Stomach (tissue), 19 donors: ENCODE measurements around the gene GALP. TPM values are rescaled to one million over a fixed set of nuclear protein-coding genes. Genes with fewer than 3 reads are reported as not detected.
"Not testable (repeated sequence)": the region's sequence is repeated elsewhere in the genome, so short reads cannot be mapped to it uniquely, and the experiment has no call there.

Experiments used
- DNase-seq, 2 donors: peaks; one replicate each; pipeline versions ENCODE4 v3.0.0 to v3.0.0-alpha.2; 2013 to 2019
- H3K27ac ChIP-seq, 5 donors: fragments of 200-600 bp in 4 of 5; sonication (generic) in 4 of 5; one replicate each; pipeline ENCODE4 v1.5.1; 2013 to 2019; ENCODE audit warnings: mild to moderate bottlenecking in 1 of 5, moderate library complexity in 1 of 5
- H3K27me3 ChIP-seq, 3 donors: fragments of 200-600 bp; sonication (generic); one replicate each; pipeline ENCODE4 v1.5.1; 2017 to 2019; ENCODE audit warnings: mixed run types in 1 of 3
- H3K36me3 ChIP-seq, 4 donors: fragments of 200-600 bp; sonication (generic); 1 replicate in 3 of 4; 2 replicates in 1 of 4; pipeline ENCODE4 v1.5.1; 2016 to 2019
- H3K4me1 ChIP-seq, 4 donors: fragments of 200-600 bp; sonication (generic); one replicate each; pipeline ENCODE4 v1.5.1; 2016 to 2019
- H3K4me3 ChIP-seq, 4 donors: fragments of 200-600 bp; sonication (generic) in 3 of 4; one replicate each; pipeline ENCODE4 v1.5.1; 2016 to 2019; ENCODE audit warnings: mild to moderate bottlenecking in 1 of 4
- H3K9me3 ChIP-seq, 4 donors: fragments of 200-600 bp; sonication (generic); one replicate each; pipeline ENCODE4 v1.5.1; 2016 to 2019
- EP300 ChIP-seq: sonication (generic); formaldehyde crosslinking; IDR thresholded peaks from one replicate; pipeline ENCODE4 v1.6.1; 2017; ENCODE audit warnings: antibody characterized with exemption
- POLR2A ChIP-seq, 4 donors: fragments of 450-650 bp; IDR thresholded peaks; one replicate each; pipeline ENCODE4 v1.6.1; 2016; ENCODE audit warnings: antibody characterized with exemption in 4 of 4, control low read depth in 2 of 4, mild to moderate bottlenecking in 1 of 4, moderate library complexity in 1 of 4
- POLR2AphosphoS5 ChIP-seq, 3 donors: sonication (generic); formaldehyde crosslinking; IDR thresholded peaks; one replicate each; pipeline ENCODE4 v1.6.1; 2016; ENCODE audit warnings: antibody characterized with exemption in 3 of 3
- WGBS, 5 donors: extraction: QIAGEN DNeasy Blood & Tissue Kit in 3 of 5; methylation state at CpG; one replicate each; pipeline versions ENCODE4 v1.1.5 to v1.1.7; 2013 to 2018; 5-methylcytosine and 5-hydroxymethylcytosine counted together
- intact Hi-C: fragments of 100-400 bp; cut with DNase I; formaldehyde crosslinking; loops from one replicate; pipeline ENCODE4 v1.15.1; 2023; ENCODE audit warnings: low total_unique reads
- long read RNA-seq, 10 donors: transcript quantifications; one replicate each; lab custom pipeline, GENCODE V29; 2026
- polyA plus RNA-seq, 3 donors: library from polyadenylated mRNA; stranded (reverse); fragments of 200-250 nt; gene quantifications; one replicate each; pipeline ENCODE4 v1.2.3, GENCODE V29; 2013
- total RNA-seq, 5 donors: library from RNA; depleted of rRNA; stranded (reverse); fragments of >200 nt; gene quantifications; one replicate each; pipeline versions ENCODE4 v1.1.0 to v1.2.3, GENCODE V29; 2014 to 2016
- TF ChIP-seq, protein P1 (sequence below), 7 experiments: fragments of 450-650 bp in 4 of 7; fragments of 200-600 bp in 3 of 7; sonication (generic) in 3 of 7; IDR thresholded peaks; one replicate each; pipeline ENCODE4 v1.5.1; 2016 to 2019; ENCODE audit warnings: antibody characterized with exemption in 7 of 7, control low read depth in 2 of 7, mild to moderate bottlenecking in 1 of 7
- donor health status: healthy with polysubstance abuse.
- donor health status: Bipolar disorder and iron deficiency.
- donor health status: healthy.

Gene GALP
- total RNA-seq (not detected), polyA plus RNA-seq (not detected)
- long read RNA-seq, donor 1, result 0 reads
- long read RNA-seq, donor 2, result 0 reads
- long read RNA-seq, donor 3, result 0 reads
- long read RNA-seq, donor 4, result 0 reads
- long read RNA-seq, donor 5, result 0 reads
- long read RNA-seq, donor 6, result 0 reads
- long read RNA-seq, donor 7, result 0 reads
- long read RNA-seq, donor 8, result 0 reads
- long read RNA-seq, donor 9, result 0 reads
- long read RNA-seq, donor 10, result 0 reads

DNA sequence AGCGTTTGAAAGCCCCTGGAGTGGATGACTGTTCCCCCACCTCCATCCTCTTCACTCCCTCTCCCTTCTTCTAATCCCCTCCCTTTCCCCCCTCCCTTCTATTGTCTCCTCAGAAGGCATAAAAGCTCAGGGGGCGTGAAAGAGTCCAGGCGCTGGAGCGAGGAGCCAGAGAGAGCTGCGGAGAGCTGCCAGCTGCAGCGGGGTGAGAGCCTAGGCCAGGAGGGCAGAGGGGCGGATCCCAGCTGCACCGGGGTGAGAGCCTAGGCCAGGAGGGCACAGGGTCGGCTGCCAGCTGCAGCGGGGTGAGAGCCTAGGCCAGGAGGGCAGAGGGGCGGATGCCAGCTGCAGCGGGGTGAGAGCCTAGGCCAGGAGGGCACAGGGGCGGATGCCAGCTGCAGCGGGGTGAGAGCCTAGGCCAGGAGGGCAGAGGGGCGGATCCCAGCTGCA is at the start of gene GALP:
Gene GALP (plus strand): TSS at position 148 of the 447 bp plus-strand sequence. CDS start 1,101 bp downstream, outside the sequence.
- H3K4me1 ChIP-seq, H3K4me3 ChIP-seq, H3K9me3 ChIP-seq, H3K27ac ChIP-seq, H3K36me3 ChIP-seq, intact Hi-C loops, DNase-seq: not testable (repeated sequence)
- 12 to 52% (median 46%) methylated on average over 5 to 15 of the region's 15 CpGs for WGBS, 5 donors
- H3K27me3 ChIP-seq, result peaks cover 3 to 49% (median 8%) of the 10 kb centered on the region in 3 donors

DNA sequence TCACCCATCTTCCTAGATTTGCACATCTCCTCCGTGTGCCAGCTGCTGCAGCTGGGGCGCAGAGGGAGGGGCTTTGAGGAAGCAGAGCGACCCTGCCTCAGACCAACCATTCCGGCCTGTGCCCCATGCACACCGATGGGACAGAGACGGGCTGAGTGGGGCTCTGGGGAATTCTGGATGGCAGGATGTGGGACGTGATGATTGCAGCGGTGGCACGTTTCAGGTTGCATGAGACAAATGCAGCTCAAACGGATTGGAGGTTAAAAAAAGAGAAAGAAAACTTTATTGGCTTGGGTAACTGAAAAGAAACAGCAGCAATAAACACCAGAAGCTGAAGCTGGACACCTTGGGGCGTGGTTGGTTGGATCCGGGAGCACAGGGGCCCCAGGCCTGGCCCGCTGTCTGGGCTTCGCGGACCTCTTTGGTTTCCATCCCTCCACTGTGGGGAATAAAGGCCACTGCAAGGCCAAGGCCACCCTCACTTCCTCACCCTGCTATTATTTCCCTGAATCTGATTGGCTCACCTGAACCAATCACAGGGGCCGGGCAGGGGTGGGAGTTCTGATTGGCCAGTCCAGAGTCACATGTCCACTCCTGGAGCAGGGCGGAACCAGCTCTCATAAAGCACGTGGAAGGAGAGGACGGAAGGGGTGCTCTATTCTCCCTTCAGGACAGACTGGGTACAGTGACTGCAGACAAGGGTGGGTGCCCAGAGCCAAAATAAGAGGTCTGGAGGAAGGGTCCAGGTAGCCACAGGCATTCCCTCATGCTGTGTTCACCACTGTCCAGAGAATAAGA is 48.6 kb upstream of the GALP start:
- WGBS, 5 donors, result 85 to 93% (median 89%) methylated on average over 19 of the region's 19 CpGs
- no peaks in the 10 kb centered on the region for H3K27me3 ChIP-seq
- no peak overlapping the region for H3K4me3 ChIP-seq
- no peak overlapping the region for H3K27ac ChIP-seq
- TF ChIP-seq, protein P1, sequence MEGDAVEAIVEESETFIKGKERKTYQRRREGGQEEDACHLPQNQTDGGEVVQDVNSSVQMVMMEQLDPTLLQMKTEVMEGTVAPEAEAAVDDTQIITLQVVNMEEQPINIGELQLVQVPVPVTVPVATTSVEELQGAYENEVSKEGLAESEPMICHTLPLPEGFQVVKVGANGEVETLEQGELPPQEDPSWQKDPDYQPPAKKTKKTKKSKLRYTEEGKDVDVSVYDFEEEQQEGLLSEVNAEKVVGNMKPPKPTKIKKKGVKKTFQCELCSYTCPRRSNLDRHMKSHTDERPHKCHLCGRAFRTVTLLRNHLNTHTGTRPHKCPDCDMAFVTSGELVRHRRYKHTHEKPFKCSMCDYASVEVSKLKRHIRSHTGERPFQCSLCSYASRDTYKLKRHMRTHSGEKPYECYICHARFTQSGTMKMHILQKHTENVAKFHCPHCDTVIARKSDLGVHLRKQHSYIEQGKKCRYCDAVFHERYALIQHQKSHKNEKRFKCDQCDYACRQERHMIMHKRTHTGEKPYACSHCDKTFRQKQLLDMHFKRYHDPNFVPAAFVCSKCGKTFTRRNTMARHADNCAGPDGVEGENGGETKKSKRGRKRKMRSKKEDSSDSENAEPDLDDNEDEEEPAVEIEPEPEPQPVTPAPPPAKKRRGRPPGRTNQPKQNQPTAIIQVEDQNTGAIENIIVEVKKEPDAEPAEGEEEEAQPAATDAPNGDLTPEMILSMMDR (IDR thresholded peaks at IDR 0.05), result no peak
- peaks cover under 1 to 23% (median 2%) of the 10 kb centered on the region in 4 donors for H3K4me1 ChIP-seq
- intact Hi-C loops, result no loop called here
- no peak for DNase-seq
- H3K9me3 ChIP-seq, result no peaks in the 10 kb centered on the region
- no peaks in the 10 kb centered on the region for H3K36me3 ChIP-seq

DNA sequence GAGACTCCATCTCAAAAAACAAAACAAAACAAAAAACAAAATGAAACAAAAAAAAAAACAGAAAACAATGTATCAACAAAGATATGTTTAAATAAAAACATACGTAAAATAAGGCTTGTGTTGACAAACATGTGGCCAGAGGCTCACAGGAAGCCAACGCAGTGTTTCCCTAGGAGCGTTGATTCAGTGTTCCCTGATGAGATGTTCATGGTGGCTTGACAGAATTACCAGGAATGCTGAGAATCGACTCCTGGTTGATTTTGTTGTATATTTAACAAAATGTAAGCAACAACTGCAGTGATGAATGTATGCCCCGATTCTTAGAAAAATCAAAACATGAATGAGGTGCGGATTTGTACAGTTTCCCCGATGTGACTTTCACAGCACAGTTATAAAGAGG is 45.8 kb upstream of the GALP start:
- TF ChIP-seq POLR2A (IDR thresholded peaks at IDR 0.05), result no peak
- Histone ChIP-seq H3K4me1 (peaks cover 0 to 41% (median 8%) of the 10 kb centered on the region in 4 donors), H3K9me3 (no peaks in the 10 kb centered on the region), H3K27me3 (no peaks in the 10 kb centered on the region), H3K27ac (no peak overlapping the region), H3K36me3 (no peaks in the 10 kb centered on the region), H3K4me3 (no peak overlapping the region)
- 71 to 84% (median 80%) methylated on average over 7 of the region's 7 CpGs for WGBS, 5 donors
- no peak for DNase-seq
- intact Hi-C loops, result no loop called here

DNA sequence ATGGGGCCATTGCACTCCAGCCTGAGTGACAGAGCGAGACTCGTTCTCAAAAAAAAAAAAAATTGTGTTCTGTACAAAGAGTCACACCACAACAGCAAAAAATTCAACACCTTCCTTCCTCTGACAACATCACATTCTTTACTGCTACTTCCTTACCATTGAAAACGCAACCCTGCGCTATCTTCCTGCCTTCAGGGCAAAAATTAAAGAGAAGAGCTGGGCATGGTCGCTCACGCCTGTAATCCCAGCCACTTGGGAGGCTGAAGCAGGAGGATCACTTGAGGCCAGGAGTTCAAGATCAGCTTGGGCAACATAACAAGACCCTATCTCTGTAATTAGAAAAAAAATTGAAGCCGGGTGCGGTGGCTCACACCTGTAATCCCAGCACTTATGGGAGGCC is 44.2 kb upstream of the GALP start:
- Histone ChIP-seq H3K9me3 (no peaks in the 10 kb centered on the region), H3K4me3 (no peak overlapping the region), H3K27me3 (no peaks in the 10 kb centered on the region), H3K36me3 (no peaks in the 10 kb centered on the region), H3K4me1 (peaks cover 6 to 48% (median 13%) of the 10 kb centered on the region in 4 donors), H3K27ac (peak overlapping the region in 4 of 5 donors; percentile 38 to 66 (median 62))
- TF ChIP-seq POLR2A (IDR thresholded peaks at IDR 0.05) (no peak), POLR2AphosphoS5 (IDR thresholded peaks at IDR 0.05) (no peak), EP300 (no peak)
- TF ChIP-seq, protein P1 (IDR thresholded peaks at IDR 0.05), result no peak
- WGBS, 5 donors, result 86 to 94% (median 91%) methylated on average over 8 of the region's 8 CpGs
- intact Hi-C loops, result no loop called here
- no peak for DNase-seq

DNA sequence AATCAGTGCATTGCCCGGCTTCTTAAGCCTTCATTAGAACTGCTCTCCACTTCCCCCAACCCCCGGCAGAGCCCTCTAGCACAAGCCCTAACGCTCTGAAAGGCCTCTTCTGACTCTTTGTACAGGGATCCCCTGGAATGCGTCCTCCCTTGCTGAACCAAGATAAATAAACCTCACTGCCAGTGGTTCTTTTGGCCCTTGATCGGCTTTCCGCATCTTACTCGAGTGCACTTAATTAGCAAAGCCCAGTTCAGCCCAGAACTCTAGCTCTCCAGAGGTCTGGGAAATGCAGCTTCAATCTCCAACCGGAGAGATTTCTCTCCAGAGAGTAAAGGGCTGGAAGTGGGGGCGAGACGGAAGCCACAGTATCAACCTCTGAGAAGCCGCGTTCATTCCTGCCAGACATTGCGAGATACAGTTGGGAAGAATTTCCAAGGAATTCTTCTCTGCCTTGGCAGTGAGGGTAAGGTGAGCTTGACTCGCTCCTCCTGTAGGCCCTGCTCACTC is 43.4 kb upstream of the GALP start:
- H3K36me3 ChIP-seq, result no peaks in the 10 kb centered on the region
- H3K4me1 ChIP-seq, result peaks cover 13 to 55% (median 20%) of the 10 kb centered on the region in 4 donors
- WGBS, 5 donors, result 20 to 35% (median 32%) methylated on average over 14 of the region's 14 CpGs
- H3K27ac ChIP-seq, result peak overlapping the region; percentile 14 to 66 (median 57)
- H3K4me3 ChIP-seq, result no peak overlapping the region
- H3K9me3 ChIP-seq, result no peaks in the 10 kb centered on the region
- DNase-seq, result peak in 1 of 2 donors; percentile 54
- TF ChIP-seq EP300, result no peak
- TF ChIP-seq, protein P1 (IDR thresholded peaks at IDR 0.05), result no peak
- no peak for TF ChIP-seq POLR2A (IDR thresholded peaks at IDR 0.05)
- TF ChIP-seq POLR2AphosphoS5 (IDR thresholded peaks at IDR 0.05), result no peak
- intact Hi-C loops, result no loop called here
- H3K27me3 ChIP-seq, result no peaks in the 10 kb centered on the region
